ENCODE results near the gene PGLYRP1.

- no peak for TF ChIP-seq CTCF (IDR thresholded peaks at IDR 0.05)
- no peak for TF ChIP-seq EP300 (IDR thresholded peaks at IDR 0.05)
These were observed 44.7 kb downstream of the PGLYRP1 start for GRCh38 chr19:45978156-45978555.
